B cell (primary cell): ENCODE data around the gene SLC6A20. TPM values are rescaled to one million over a fixed set of nuclear protein-coding genes. Genes with fewer than 3 reads are reported as not detected.

Experiments used
- ATAC-seq: fragments of 200-7000 bp; cut with Tn5 transposase; one replicate; pipeline ENCODE4 v1.10.0; 2021; ENCODE audit warnings: low read depth, mild to moderate bottlenecking, moderate number of reproducible peaks, moderate library complexity
- CTCF ChIA-PET: fragments of 350-600 bp; sonication (Branson Sonifier 250); formaldehyde crosslinking; loops from one replicate; lab custom pipeline; 2021; ENCODE audit warnings: antibody characterized with exemption, inconsistent platforms; lab: Charles Lee
- POLR2A ChIA-PET: fragments of 350-600 bp; sonication (Branson Sonifier 250); formaldehyde crosslinking; loops from one replicate; lab custom pipeline; 2021; ENCODE audit warnings: antibody characterized with exemption; lab: Charles Lee
- DNase-seq: peaks from one replicate; pipeline ENCODE4 v3.0.0; 2013
- H2AFZ ChIP-seq: 2 replicates; pipeline ENCODE4 v1.6.1; 2012; ENCODE audit warnings: mild to moderate bottlenecking, low read depth, low read length; ENCODE audit not compliant: insufficient read depth, poor library complexity, severe bottlenecking
- H3K27ac ChIP-seq, 2 donors: 1 replicate in 1 of 2; 2 replicates in 1 of 2; pipeline ENCODE4 v1.5.1; 2012 to 2013; ENCODE audit warnings: low read length in 2 of 2, mild to moderate bottlenecking in 2 of 2, moderate library complexity in 1 of 2
- H3K27me3 ChIP-seq, 4 experiments: fragments of 200-600 bp in 1 of 4; sonication (generic) in 1 of 4; replicated peaks in 1 of 4; 1 replicate in 2 of 4; 2 replicates in 2 of 4; pipeline versions ENCODE4 v1.6.1 to v1.7.0; 2013 to 2016; ENCODE audit warnings: low read length in 3 of 4, mild to moderate bottlenecking in 2 of 4, mixed read lengths in 1 of 4, moderate library complexity in 1 of 4; ENCODE audit not compliant: insufficient read depth in 4 of 4, control insufficient read depth in 3 of 4; ENCODE audit errors: control extremely low read depth in 1 of 4
- H3K36me3 ChIP-seq, 2 experiments: replicated peaks in 1 of 2; 1 replicate in 1 of 2; 2 replicates in 1 of 2; pipeline versions ENCODE4 v1.6.1 to v1.7.1; 2013; ENCODE audit warnings: low read length in 1 of 2; ENCODE audit not compliant: insufficient read depth in 2 of 2, control insufficient read depth in 1 of 2; ENCODE audit errors: control extremely low read depth in 1 of 2, extremely low read depth in 1 of 2
- H3K4me1 ChIP-seq, 2 donors: fragments of 200-600 bp in 1 of 2; sonication (generic) in 1 of 2; 1 replicate in 1 of 2; 2 replicates in 1 of 2; pipeline versions ENCODE4 v1.5.1 to v1.6.1; 2013 to 2017; ENCODE audit warnings: low read length in 2 of 2; ENCODE audit not compliant: control insufficient read depth in 2 of 2, insufficient read depth in 2 of 2
- H3K4me2 ChIP-seq: replicated peaks from 2 replicates; pipeline ENCODE3; 2012; ENCODE audit warnings: mild to moderate bottlenecking, low read depth, low read length; ENCODE audit not compliant: poor library complexity, severe bottlenecking
- H3K4me3 ChIP-seq, 5 experiments: fragments of 200-600 bp in 1 of 5; sonication (generic) in 1 of 5; 1 replicate in 3 of 5; 2 replicates in 2 of 5; pipeline versions ENCODE4 v1.5.1 to v1.7.0; 2011 to 2016; ENCODE audit warnings: low read length in 4 of 5, mild to moderate bottlenecking in 4 of 5, low read depth in 2 of 5, control low read depth in 1 of 5, moderate library complexity in 1 of 5; ENCODE audit not compliant: insufficient read depth in 1 of 5; ENCODE audit errors: control extremely low read depth in 1 of 5, extremely low read depth in 1 of 5
- H3K79me2 ChIP-seq: fragments of 200-600 bp; sonication (generic); one replicate; pipeline ENCODE4 v1.6.0; 2016; ENCODE audit warnings: low read length; ENCODE audit not compliant: control insufficient read depth, insufficient read depth
- H3K9ac ChIP-seq: fragments of 200-600 bp; sonication (generic); 2 replicates; pipeline ENCODE4 v1.6.1; 2017; ENCODE audit warnings: mild to moderate bottlenecking, low read length, moderate library complexity
- H3K9me3 ChIP-seq, 3 donors: one replicate each; pipeline versions ENCODE4 v1.6.1 to v1.7.1; 2013; ENCODE audit warnings: low read length in 2 of 3; ENCODE audit not compliant: control insufficient read depth in 2 of 3, insufficient read depth in 1 of 3; ENCODE audit errors: control extremely low read depth in 1 of 3
- H4K20me1 ChIP-seq: 2 replicates; pipeline ENCODE4 v1.6.0; 2012; ENCODE audit warnings: mild to moderate bottlenecking, low read length; ENCODE audit not compliant: insufficient read depth, control insufficient read depth, poor library complexity, severe bottlenecking
- H3K27ac Mint-ChIP-seq: one replicate; pipeline ENCODE4 v1.8.0; 2021; ENCODE audit warnings: mixed read lengths
- H3K27me3 Mint-ChIP-seq: one replicate; pipeline ENCODE4 v1.8.0; 2021; ENCODE audit warnings: mixed read lengths
- H3K4me1 Mint-ChIP-seq: one replicate; pipeline ENCODE4 v1.8.0; 2021; ENCODE audit warnings: mixed read lengths
- H3K4me3 Mint-ChIP-seq: one replicate; pipeline ENCODE4 v1.8.0; 2021; ENCODE audit warnings: mixed read lengths
- H3K9me3 Mint-ChIP-seq: one replicate; pipeline ENCODE4 v1.8.0; 2022; ENCODE audit warnings: mixed read lengths; ENCODE audit not compliant: insufficient read depth
- EZH2 ChIP-seq: IDR thresholded peaks from 2 replicates; pipeline ENCODE4 v1.6.1; 2012; ENCODE audit warnings: borderline replicate concordance, low read depth, mild to moderate bottlenecking, moderate library complexity, low read length; ENCODE audit not compliant: insufficient read depth, poor library complexity, severe bottlenecking
- WGBS: methylation state at CpG from one replicate; pipeline ENCODE4 v1.1.5; 2013; ENCODE audit warnings: missing lambda C conversion rate; ENCODE audit not compliant: insufficient coverage; 5-methylcytosine and 5-hydroxymethylcytosine counted together
- intact Hi-C: fragments of 100-400 bp; cut with micrococcal nuclease; formaldehyde crosslinking; loops from one replicate; pipeline ENCODE4 v1.10.0; 2022
- polyA plus RNA-seq: library from polyadenylated mRNA; depleted of rRNA; stranded (reverse); fragments of >200 nt; gene quantifications from 2 replicates; pipeline ENCODE4 v1.2.3, GENCODE V29; 2012
- total RNA-seq, 2 donors: library from RNA; stranded (reverse); fragments of 120-200 nt in 1 of 2; gene quantifications; 1 replicate in 1 of 2; 2 replicates in 1 of 2; pipeline versions ENCODE4 v1.2.3 to v1.2.4, GENCODE V29; 2013 to 2022
- TF ChIP-seq, protein P1 (sequence below): fragments of 200-600 bp; IDR thresholded peaks from one replicate; pipeline ENCODE4 v1.8.0; 2022; ENCODE audit warnings: antibody characterized with exemption, mild to moderate bottlenecking

Gene SLC6A20
- total and polyA plus RNA-seq, 2 donors (not counting 1 experiment from before 2014, with no cell fraction given) = 0.32 TPM; not detected in 1

GRCh38 chr3:45794660-45795059 is 1.7 kb downstream of the SLC6A20 start:
- Histone ChIP-seq H2AFZ (no peak overlapping the region), H3K36me3 (no peaks in the 10 kb centered on the region), H3K79me2 (no peaks in the 10 kb centered on the region), H3K9ac (no peak overlapping the region), H3K4me1 (peaks cover 28 to 32% of the 10 kb centered on the region in 2 donors), H3K9me3 (peaks cover 0 to 14% (median 1%) of the 10 kb centered on the region in 3 donors), H3K4me3 (no peak overlapping the region), H3K27me3 (peaks cover 0 to 32% (median 18%) of the 10 kb centered on the region in 4 experiments), H3K27ac (no peak overlapping the region), H4K20me1 (no peaks in the 10 kb centered on the region), H3K4me2 (no peak overlapping the region)
- Mint-ChIP-seq H3K27me3 (peaks cover 42% of the 10 kb centered on the region), H3K4me3 (no peak overlapping the region), H3K4me1 (peaks cover 30% of the 10 kb centered on the region), H3K9me3 (peaks cover 2% of the 10 kb centered on the region), H3K27ac (no peak overlapping the region)
- DNase-seq = no peak
- TF ChIP-seq, protein P1, sequence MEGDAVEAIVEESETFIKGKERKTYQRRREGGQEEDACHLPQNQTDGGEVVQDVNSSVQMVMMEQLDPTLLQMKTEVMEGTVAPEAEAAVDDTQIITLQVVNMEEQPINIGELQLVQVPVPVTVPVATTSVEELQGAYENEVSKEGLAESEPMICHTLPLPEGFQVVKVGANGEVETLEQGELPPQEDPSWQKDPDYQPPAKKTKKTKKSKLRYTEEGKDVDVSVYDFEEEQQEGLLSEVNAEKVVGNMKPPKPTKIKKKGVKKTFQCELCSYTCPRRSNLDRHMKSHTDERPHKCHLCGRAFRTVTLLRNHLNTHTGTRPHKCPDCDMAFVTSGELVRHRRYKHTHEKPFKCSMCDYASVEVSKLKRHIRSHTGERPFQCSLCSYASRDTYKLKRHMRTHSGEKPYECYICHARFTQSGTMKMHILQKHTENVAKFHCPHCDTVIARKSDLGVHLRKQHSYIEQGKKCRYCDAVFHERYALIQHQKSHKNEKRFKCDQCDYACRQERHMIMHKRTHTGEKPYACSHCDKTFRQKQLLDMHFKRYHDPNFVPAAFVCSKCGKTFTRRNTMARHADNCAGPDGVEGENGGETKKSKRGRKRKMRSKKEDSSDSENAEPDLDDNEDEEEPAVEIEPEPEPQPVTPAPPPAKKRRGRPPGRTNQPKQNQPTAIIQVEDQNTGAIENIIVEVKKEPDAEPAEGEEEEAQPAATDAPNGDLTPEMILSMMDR = no peak
- no peak for TF ChIP-seq EZH2
- ChIA-PET CTCF (interaction anchor here (0.6 kb wide), 1 partner anchor 56 kb away, joined by 4 read pairs; no protein-coding TSS in a partner anchor), POLR2A (no interaction called here)
- no CpG with 5 or more reads among the region's 1 CpG for WGBS
- ATAC-seq = no peak
- intact Hi-C loops = no loop called here

- peaks cover 28 to 32% of the 10 kb centered on the region in 2 donors for H3K4me1 ChIP-seq
- DNase-seq (no peak), ATAC-seq (no peak)
- Mint-ChIP-seq H3K4me3 (no peak overlapping the region), H3K4me1 (peaks cover 30% of the 10 kb centered on the region), H3K27ac (no peak overlapping the region), H3K27me3 (peaks cover 37% of the 10 kb centered on the region), H3K9me3 (peaks cover 2% of the 10 kb centered on the region)
- no peak overlapping the region for H2AFZ ChIP-seq
- no peaks in the 10 kb centered on the region for H3K36me3 ChIP-seq
- intact Hi-C loops = no loop called here
- WGBS = 100% methylated on average over 2 of the region's 5 CpGs
- ChIA-PET POLR2A (no interaction called here), CTCF (no interaction called here)
- no peak for TF ChIP-seq EZH2
- TF ChIP-seq, protein P1 = no peak
- H3K9ac ChIP-seq = no peak overlapping the region
- H3K9me3 ChIP-seq = peaks cover 1 to 15% (median 4%) of the 10 kb centered on the region in 3 donors
- no peak overlapping the region for H3K4me2 ChIP-seq
- no peak overlapping the region for H3K4me3 ChIP-seq
- H4K20me1 ChIP-seq = no peaks in the 10 kb centered on the region
- H3K27ac ChIP-seq = no peak overlapping the region
- H3K27me3 ChIP-seq = peaks cover 0 to 28% (median 18%) of the 10 kb centered on the region in 4 experiments
- H3K79me2 ChIP-seq = no peaks in the 10 kb centered on the region
These were observed 2.2 kb downstream of the SLC6A20 start for GRCh38 chr3:45794177-45794560.
